OCI-LY3 (cell line): ENCODE data around the gene CBR3.

Experiments used
- H2AFZ ChIP-seq: fragments of 200-600, 300-600 bp; shearing (Covaris generic); 2 replicates; pipeline ENCODE4 v1.6.0; 2014; ENCODE audit warnings: antibody characterized with exemption, low read depth, low read length
- H3K27ac ChIP-seq: fragments of 200-600, 300-600 bp; sonication (generic); 2 replicates; pipeline ENCODE4 v1.5.1; 2014; ENCODE audit warnings: mild to moderate bottlenecking, low read length, moderate library complexity, mixed read lengths
- H3K27me3 ChIP-seq: fragments of 200-600, 300-600 bp; sonication (generic); 2 replicates; pipeline ENCODE4 v1.6.1; 2014; ENCODE audit warnings: low read depth, low read length, mixed read lengths
- H3K36me3 ChIP-seq: fragments of 200-600, 300-600 bp; sonication (generic); replicated peaks from 2 replicates; pipeline ENCODE3; 2014; ENCODE audit warnings: low read depth, low read length, mixed read lengths
- H3K4me1 ChIP-seq: fragments of 300-600, 200-600 bp; sonication (generic); 2 replicates; pipeline ENCODE4 v1.6.1; 2014; ENCODE audit warnings: low read length, mixed read lengths
- H3K4me2 ChIP-seq: fragments of 200-600, 300-600 bp; sonication (generic); 2 replicates; pipeline ENCODE4 v1.6.1; 2014; ENCODE audit warnings: low read length, mixed read lengths
- H3K4me3 ChIP-seq: fragments of 300-600, 200-600 bp; sonication (generic); 2 replicates; pipeline ENCODE4 v1.5.1; 2014; ENCODE audit warnings: antibody characterized with exemption, mild to moderate bottlenecking, low read length, moderate library complexity
- H3K79me2 ChIP-seq: fragments of 300-600, 200-600 bp; shearing (Covaris generic); 2 replicates; pipeline ENCODE4 v1.6.1; 2014; ENCODE audit warnings: mild to moderate bottlenecking, low read length, mixed read lengths
- H3K9ac ChIP-seq: fragments of 300-600, 200-600 bp; shearing (Covaris generic); 2 replicates; pipeline ENCODE4 v1.6.0; 2014; ENCODE audit warnings: mild to moderate bottlenecking, low read length, moderate library complexity
- H3K9me3 ChIP-seq: fragments of 200-600, 300-600 bp; shearing (Covaris generic); 2 replicates; pipeline ENCODE4 v1.6.1; 2014; ENCODE audit warnings: low read length, mixed read lengths; ENCODE audit not compliant: insufficient read depth
- H4K20me1 ChIP-seq: fragments of 200-600, 300-600 bp; sonication (generic); 2 replicates; pipeline ENCODE4 v1.6.1; 2016; ENCODE audit warnings: low read length, mixed read lengths; ENCODE audit not compliant: insufficient read depth
- EZH2phosphoT487 ChIP-seq: fragments of 200-600 bp; shearing (Covaris generic); IDR thresholded peaks from 2 replicates; pipeline ENCODE4 v1.6.1; 2018; ENCODE audit warnings: antibody characterized with exemption, mixed run types, low read depth
- TF ChIP-seq, protein P1 (sequence below): fragments of 200-600, 300-600 bp; sonication (generic); IDR thresholded peaks from 2 replicates; pipeline ENCODE4 v1.5.1; 2014; ENCODE audit warnings: antibody characterized with exemption, low read length, low read depth

The CBR3 gene

DNA sequence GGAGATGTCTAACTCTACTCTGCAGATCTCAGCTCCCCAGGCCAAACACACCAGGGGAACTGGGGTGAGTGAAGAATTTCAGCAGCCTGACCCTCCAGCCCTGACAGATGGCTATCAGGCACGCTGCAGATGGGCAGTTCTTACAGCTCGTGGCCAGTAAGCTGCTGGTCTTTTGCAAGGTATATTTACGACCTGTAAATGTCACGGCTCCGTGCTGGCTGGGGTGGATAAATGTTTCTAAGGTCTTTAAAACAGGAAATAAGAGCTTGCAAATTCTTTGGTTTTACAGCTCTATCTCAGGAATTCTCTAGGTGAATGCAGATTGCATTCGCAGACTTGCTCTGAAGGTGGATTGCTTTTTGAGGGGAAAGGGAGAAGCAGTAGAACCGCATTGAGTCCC lies 31.8 kb downstream of the CBR3 start:
- Histone ChIP-seq H3K4me2 (no peak overlapping the region), H3K36me3 (no peaks in the 10 kb centered on the region), H4K20me1 (no peaks in the 10 kb centered on the region), H2AFZ (no peak overlapping the region), H3K9ac (no peak overlapping the region), H3K4me3 (no peak overlapping the region), H3K79me2 (no peaks in the 10 kb centered on the region), H3K27me3 (no peaks in the 10 kb centered on the region), H3K27ac (no peak overlapping the region), H3K4me1 (no peaks in the 10 kb centered on the region), H3K9me3 (no peaks in the 10 kb centered on the region)
- TF ChIP-seq, protein P1, sequence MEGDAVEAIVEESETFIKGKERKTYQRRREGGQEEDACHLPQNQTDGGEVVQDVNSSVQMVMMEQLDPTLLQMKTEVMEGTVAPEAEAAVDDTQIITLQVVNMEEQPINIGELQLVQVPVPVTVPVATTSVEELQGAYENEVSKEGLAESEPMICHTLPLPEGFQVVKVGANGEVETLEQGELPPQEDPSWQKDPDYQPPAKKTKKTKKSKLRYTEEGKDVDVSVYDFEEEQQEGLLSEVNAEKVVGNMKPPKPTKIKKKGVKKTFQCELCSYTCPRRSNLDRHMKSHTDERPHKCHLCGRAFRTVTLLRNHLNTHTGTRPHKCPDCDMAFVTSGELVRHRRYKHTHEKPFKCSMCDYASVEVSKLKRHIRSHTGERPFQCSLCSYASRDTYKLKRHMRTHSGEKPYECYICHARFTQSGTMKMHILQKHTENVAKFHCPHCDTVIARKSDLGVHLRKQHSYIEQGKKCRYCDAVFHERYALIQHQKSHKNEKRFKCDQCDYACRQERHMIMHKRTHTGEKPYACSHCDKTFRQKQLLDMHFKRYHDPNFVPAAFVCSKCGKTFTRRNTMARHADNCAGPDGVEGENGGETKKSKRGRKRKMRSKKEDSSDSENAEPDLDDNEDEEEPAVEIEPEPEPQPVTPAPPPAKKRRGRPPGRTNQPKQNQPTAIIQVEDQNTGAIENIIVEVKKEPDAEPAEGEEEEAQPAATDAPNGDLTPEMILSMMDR, result no peak

DNA sequence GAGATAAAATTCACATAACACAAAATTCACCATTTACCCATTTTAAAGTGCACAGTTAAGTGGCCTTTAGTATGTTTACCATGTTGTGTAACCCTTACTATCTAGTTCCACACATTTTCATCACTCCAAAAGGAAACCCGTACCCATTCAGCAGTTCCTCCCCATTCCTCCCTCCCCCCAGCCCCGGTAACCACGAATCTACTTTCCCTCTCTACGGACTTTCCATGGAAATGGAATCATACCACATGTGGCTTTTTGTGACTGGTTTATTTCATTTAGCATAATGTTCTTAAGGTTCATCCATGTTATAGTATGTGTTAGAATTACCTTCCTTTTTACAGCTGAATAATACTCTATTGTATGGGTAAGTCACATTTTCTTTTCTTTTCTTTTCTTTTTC lies 32.7 kb downstream of the CBR3 start:
- H3K9me3 ChIP-seq, result no peaks in the 10 kb centered on the region
- H4K20me1 ChIP-seq, result no peaks in the 10 kb centered on the region
- no peak overlapping the region for H3K4me2 ChIP-seq
- no peaks in the 10 kb centered on the region for H3K27me3 ChIP-seq
- no peak overlapping the region for H3K4me3 ChIP-seq
- TF ChIP-seq, protein P1, result no peak
- TF ChIP-seq EZH2phosphoT487, result no peak
- no peaks in the 10 kb centered on the region for H3K79me2 ChIP-seq
- no peaks in the 10 kb centered on the region for H3K36me3 ChIP-seq
- H3K4me1 ChIP-seq, result no peaks in the 10 kb centered on the region
- H3K27ac ChIP-seq, result no peak overlapping the region
- H2AFZ ChIP-seq, result no peak overlapping the region
- H3K9ac ChIP-seq, result no peak overlapping the region

DNA sequence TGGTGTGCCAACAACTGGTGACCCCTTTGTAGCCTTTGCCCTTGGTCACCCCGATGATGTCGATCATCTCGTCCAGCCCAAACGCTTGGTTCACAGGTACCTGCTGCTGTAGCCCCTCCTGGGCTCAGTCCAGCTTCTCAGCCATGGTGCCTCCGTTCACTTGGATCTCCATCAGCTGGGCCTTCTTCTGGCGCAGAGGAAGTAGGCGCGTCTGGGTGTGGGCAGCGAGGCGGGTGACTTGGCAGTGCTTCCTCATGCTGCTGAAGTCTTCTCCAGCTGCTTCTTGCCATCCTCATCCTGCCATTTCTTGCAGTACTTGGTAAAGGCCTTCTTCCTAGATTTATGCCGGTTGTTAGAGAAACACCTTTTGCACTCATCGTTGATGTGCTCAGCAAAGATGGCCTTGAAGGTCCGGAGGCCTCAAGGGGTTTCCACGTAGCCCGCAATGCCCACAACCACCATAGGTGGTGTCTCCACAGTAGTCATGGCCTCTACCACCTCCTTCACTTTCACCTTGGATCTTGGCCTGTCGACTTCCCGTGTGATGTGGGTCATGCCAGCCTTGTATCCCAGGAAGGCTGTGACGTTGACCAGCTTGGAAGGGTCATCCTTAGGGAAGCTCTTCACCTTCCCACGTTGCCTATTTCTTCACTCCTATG lies 34.7 kb downstream of the CBR3 start:
- no peak for TF ChIP-seq EZH2phosphoT487
- TF ChIP-seq, protein P1, result no peak
- Histone ChIP-seq H4K20me1 (no peaks in the 10 kb centered on the region), H3K27me3 (no peaks in the 10 kb centered on the region), H3K36me3 (no peaks in the 10 kb centered on the region), H3K27ac (no peak overlapping the region), H3K79me2 (no peaks in the 10 kb centered on the region), H3K4me3 (no peak overlapping the region), H3K4me1 (no peaks in the 10 kb centered on the region), H3K9me3 (no peaks in the 10 kb centered on the region), H3K4me2 (no peak overlapping the region), H2AFZ (no peak overlapping the region), H3K9ac (no peak overlapping the region)

DNA sequence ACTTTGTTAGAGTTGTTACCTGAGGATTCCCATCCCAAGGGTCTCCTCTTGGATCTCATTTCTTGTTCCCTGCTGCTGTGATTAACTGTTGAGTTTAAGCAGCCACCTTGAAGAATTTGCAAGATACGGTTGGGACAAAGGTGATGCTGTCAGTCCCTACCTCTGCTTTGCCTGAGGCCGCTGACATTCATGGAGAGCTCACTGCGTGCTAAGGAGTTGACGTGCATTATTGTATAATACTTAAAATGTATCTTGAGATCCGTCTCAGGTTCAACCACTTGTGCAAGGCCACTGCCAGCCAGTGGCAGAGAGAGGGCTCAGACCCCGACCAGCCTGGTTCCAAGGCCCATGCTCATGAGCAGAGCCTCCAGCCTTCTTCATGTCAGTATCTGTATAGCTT lies 35.9 kb downstream of the CBR3 start:
- Histone ChIP-seq H3K4me2 (no peak overlapping the region), H3K9ac (no peak overlapping the region), H3K27ac (no peak overlapping the region)

More for the DNA sequence above, 35.9 kb downstream of the CBR3 start:
- H2AFZ ChIP-seq, result no peak overlapping the region
- no peak for TF ChIP-seq EZH2phosphoT487
- TF ChIP-seq, protein P1, result no peak
- no peak overlapping the region for H3K4me3 ChIP-seq
- H3K79me2 ChIP-seq, result no peaks in the 10 kb centered on the region
- no peaks in the 10 kb centered on the region for H3K36me3 ChIP-seq
- no peaks in the 10 kb centered on the region for H3K27me3 ChIP-seq
- no peaks in the 10 kb centered on the region for H3K9me3 ChIP-seq
- H3K4me1 ChIP-seq, result no peaks in the 10 kb centered on the region
- no peaks in the 10 kb centered on the region for H4K20me1 ChIP-seq
